IPS DF 6.9 (cell line): ENCODE measurements around the gene OR8G5.
"Not testable (repeated sequence)": the region's sequence is repeated elsewhere in the genome, so short reads cannot be mapped to it uniquely, and the experiment has no call there.

Experiments used
- DNase-seq: peaks from one replicate; pipeline ENCODE4 v3.0.0-alpha.2; 2013; ENCODE audit warnings: low read depth, low spot score
- H3K27ac ChIP-seq: one replicate; pipeline ENCODE4 v1.5.1; 2013; ENCODE audit warnings: low read length, control low read depth
- H3K27me3 ChIP-seq: 2 replicates; pipeline ENCODE4 v1.6.1; 2013; ENCODE audit warnings: mild to moderate bottlenecking, low read length; ENCODE audit not compliant: control insufficient read depth, insufficient read depth
- H3K36me3 ChIP-seq: 2 replicates; pipeline ENCODE4 v1.6.1; 2013; ENCODE audit warnings: low read length; ENCODE audit not compliant: control insufficient read depth, insufficient read depth
- H3K4me1 ChIP-seq: 2 replicates; pipeline ENCODE4 v1.6.1; 2013; ENCODE audit warnings: low read length; ENCODE audit not compliant: control insufficient read depth, insufficient read depth
- H3K4me3 ChIP-seq: 2 replicates; pipeline ENCODE4 v1.5.1; 2013; ENCODE audit warnings: mild to moderate bottlenecking, low read length
- H3K9me3 ChIP-seq: 2 replicates; pipeline ENCODE4 v1.6.1; 2013; ENCODE audit warnings: low read length, inconsistent platforms; ENCODE audit not compliant: control insufficient read depth, insufficient read depth
- WGBS: extraction: QIAGEN DNeasy Blood & Tissue Kit; methylation state at CpG from one replicate; pipeline ENCODE4 v1.1.7; 2013; ENCODE audit warnings: mixed read lengths, missing lambda C conversion rate; ENCODE audit not compliant: insufficient read length, insufficient coverage; 5-methylcytosine and 5-hydroxymethylcytosine counted together

The OR8G5 gene

GRCh38 chr11:124233376-124233775 is 22.8 kb upstream of the OR8G5 start:
- Histone ChIP-seq H3K4me1 (no peaks in the 10 kb centered on the region), H3K9me3 (no peaks in the 10 kb centered on the region), H3K27me3 (no peaks in the 10 kb centered on the region), H3K27ac (no peak overlapping the region), H3K36me3 (no peaks in the 10 kb centered on the region), H3K4me3 (no peak overlapping the region)
- DNase-seq: no peak
- no CpG with 5 or more reads among the region's 1 CpG for WGBS

- Histone ChIP-seq H3K36me3 (no peaks in the 10 kb centered on the region), H3K27me3 (no peaks in the 10 kb centered on the region), H3K27ac (no peak overlapping the region), H3K4me1 (no peaks in the 10 kb centered on the region), H3K9me3 (no peaks in the 10 kb centered on the region), H3K4me3 (no peak overlapping the region)
- WGBS: no CpG with 5 or more reads among the region's 5 CpGs
- DNase-seq: no peak
These were observed 17.7 kb upstream of the OR8G5 start for GRCh38 chr11:124238512-124238911.

GRCh38 chr11:124240621-124241397 is 15.4 kb upstream of the OR8G5 start, which contains the start of gene OR8G1:
Gene OR8G1, plus strand, starts transcription at chr11:124241095. Its CDS starts 8,581 bp downstream, at chr11:124249676.
- Histone ChIP-seq H3K4me3 (no peak within 1 kb of the TSS), H3K9me3 (no peaks in the 10 kb centered on the region), H3K4me1 (no peaks in the 10 kb centered on the region), H3K27ac (no peak within 1 kb of the TSS), H3K36me3 (no peaks in the 10 kb centered on the region), H3K27me3 (no peaks in the 10 kb centered on the region)
- no peak for DNase-seq
- no CpG with 5 or more reads among the region's 3 CpGs for WGBS

- DNase-seq, H3K4me3 ChIP-seq, H3K4me1 ChIP-seq, H3K36me3 ChIP-seq, H3K27me3 ChIP-seq, H3K9me3 ChIP-seq, H3K27ac ChIP-seq: not testable (repeated sequence)
- WGBS: no CpG with 5 or more reads among the region's 3 CpGs
These were observed 6.3 kb upstream of the OR8G5 start for GRCh38 chr11:124249869-124250268.

GRCh38 chr11:124265041-124265440 is 8.9 kb downstream of the OR8G5 start:
- WGBS: no CpG with 5 or more reads among the region's 4 CpGs
- H3K27me3 ChIP-seq, H3K27ac ChIP-seq, DNase-seq, H3K9me3 ChIP-seq, H3K4me3 ChIP-seq, H3K4me1 ChIP-seq, H3K36me3 ChIP-seq: not testable (repeated sequence)

- H3K27me3 ChIP-seq, H3K4me1 ChIP-seq, H3K9me3 ChIP-seq, DNase-seq, H3K36me3 ChIP-seq, H3K27ac ChIP-seq, H3K4me3 ChIP-seq: not testable (repeated sequence)
- no CpG with 5 or more reads among the region's 7 CpGs for WGBS
These were observed 14.7 kb downstream of the OR8G5 start for GRCh38 chr11:124270886-124271285.

GRCh38 chr11:124274000-124274399 is 17.8 kb downstream of the OR8G5 start:
- no peak for DNase-seq
- WGBS: no CpG with 5 or more reads among the region's 2 CpGs
- Histone ChIP-seq H3K36me3 (no peaks in the 10 kb centered on the region), H3K27ac (no peak overlapping the region), H3K27me3 (no peaks in the 10 kb centered on the region), H3K4me3 (no peak overlapping the region), H3K4me1 (no peaks in the 10 kb centered on the region), H3K9me3 (no peaks in the 10 kb centered on the region)

GRCh38 chr11:124276081-124276480 is 19.9 kb downstream of the OR8G5 start:
- Histone ChIP-seq H3K27me3 (no peaks in the 10 kb centered on the region), H3K36me3 (no peaks in the 10 kb centered on the region), H3K27ac (no peak overlapping the region), H3K4me1 (no peaks in the 10 kb centered on the region), H3K4me3 (no peak overlapping the region), H3K9me3 (no peaks in the 10 kb centered on the region)
- DNase-seq: no peak
- no CpG with 5 or more reads among the region's 1 CpG for WGBS

GRCh38 chr11:124277207-124277606 is 21.0 kb downstream of the OR8G5 start:
- DNase-seq: no peak
- WGBS: no CpG with 5 or more reads among the region's 3 CpGs
- no peak overlapping the region for H3K4me3 ChIP-seq
- H3K27ac ChIP-seq: no peak overlapping the region
- no peaks in the 10 kb centered on the region for H3K36me3 ChIP-seq
- no peaks in the 10 kb centered on the region for H3K4me1 ChIP-seq
- H3K9me3 ChIP-seq: no peaks in the 10 kb centered on the region
- H3K27me3 ChIP-seq: no peaks in the 10 kb centered on the region

GRCh38 chr11:124277804-124278203 is 21.6 kb downstream of the OR8G5 start:
- WGBS: no CpG with 5 or more reads among the region's 3 CpGs
- DNase-seq: no peak

GRCh38 chr11:124278261-124278660 is 22.1 kb downstream of the OR8G5 start:
- Histone ChIP-seq H3K4me3 (no peak overlapping the region), H3K4me1 (no peaks in the 10 kb centered on the region), H3K27me3 (no peaks in the 10 kb centered on the region), H3K36me3 (no peaks in the 10 kb centered on the region), H3K9me3 (no peaks in the 10 kb centered on the region), H3K27ac (no peak overlapping the region)
- WGBS: no CpG with 5 or more reads among the region's 2 CpGs
- DNase-seq: no peak

More at GRCh38 chr11:124277804-124278203, 21.6 kb downstream of the OR8G5 start:
- no peak overlapping the region for H3K27ac ChIP-seq
- H3K4me1 ChIP-seq: no peaks in the 10 kb centered on the region
- H3K9me3 ChIP-seq: no peaks in the 10 kb centered on the region
- H3K36me3 ChIP-seq: no peaks in the 10 kb centered on the region
- no peak overlapping the region for H3K4me3 ChIP-seq
- H3K27me3 ChIP-seq: no peaks in the 10 kb centered on the region
